Activated T-cell treated with anti-CD3 and anti-CD28 coated beads for 24 hours (primary cell): ENCODE data around the gene FAM24A.
A peak's percentile ranks its signal among the peaks of the same experiment; 100 is the strongest.

Experiments
- DNase-seq: peaks from one replicate; pipeline ENCODE4 v3.0.0-alpha.2; 2020; ENCODE audit warnings: low read depth

Gene FAM24A

DNA sequence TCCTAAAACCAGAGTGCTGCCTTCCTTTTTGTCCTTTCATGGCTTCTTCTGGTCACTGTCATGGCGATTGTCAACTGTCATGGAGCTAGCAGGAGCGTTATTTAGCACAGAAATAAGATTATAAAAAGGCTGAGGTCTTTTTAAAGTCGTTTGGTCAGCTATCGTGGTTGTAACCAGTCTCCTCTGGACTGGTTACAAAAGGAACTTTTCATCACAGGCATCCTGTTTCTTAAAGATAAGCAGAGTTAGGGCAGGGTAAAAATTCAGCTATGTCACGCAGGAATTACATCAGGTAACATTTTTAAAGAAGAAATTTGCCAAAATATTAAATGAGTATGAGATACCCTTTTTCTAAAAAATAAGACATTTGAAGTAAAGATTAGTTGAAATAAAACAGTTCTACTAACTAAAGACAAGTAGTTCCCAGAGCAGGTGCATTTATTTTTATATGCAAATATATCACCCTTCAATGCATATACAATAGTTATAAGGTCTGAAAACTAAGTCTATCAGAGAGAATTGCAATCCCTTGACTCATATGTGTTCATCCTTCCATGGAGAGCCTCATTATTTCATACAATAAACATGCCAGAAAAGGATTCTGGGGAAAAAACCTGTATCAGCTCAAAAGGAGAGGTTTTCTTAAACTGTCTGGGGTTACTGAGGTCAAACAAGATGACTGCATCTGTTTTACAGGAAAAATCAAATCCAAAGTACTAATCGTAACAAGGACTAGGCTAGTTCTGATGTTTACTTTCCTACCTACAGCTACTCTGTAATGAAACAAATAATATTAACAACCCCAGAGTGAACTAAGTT, 20.9 kb downstream of the FAM24A start:
- no peak for DNase-seq

DNA sequence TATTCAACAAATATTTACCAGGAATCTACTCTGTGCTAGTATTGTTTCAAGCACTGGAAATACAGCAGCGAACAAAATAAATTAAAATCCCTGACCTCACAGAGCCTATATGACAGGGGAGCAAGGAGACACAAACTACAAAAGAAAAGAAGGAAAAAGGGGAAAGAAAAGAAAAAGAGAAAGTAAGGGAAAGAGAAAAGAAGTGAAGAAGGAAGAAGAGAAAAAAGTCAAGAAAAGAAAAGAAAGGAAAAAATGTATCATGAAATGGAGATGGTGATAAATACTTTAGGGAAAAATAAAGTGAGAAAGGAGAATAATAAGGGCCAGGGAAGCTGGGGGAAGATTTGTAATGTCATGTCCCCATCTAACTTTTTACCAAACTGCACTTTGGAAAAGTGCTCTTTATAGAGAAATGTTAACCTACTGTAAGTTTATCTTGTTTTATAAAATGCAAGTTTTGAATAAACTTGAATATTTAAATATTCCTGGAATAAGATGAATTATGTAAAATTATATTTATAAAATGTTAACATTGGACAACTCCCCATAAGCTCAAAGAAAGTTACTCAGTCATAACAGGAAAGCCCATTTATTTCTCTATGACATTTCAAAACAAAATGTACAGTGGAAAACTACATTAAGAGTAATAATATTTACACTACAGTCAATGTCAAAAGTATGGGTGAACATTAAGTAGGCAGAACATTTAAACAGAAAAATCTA, 28.9 kb downstream of the FAM24A start:
- DNase-seq, result no peak

DNA sequence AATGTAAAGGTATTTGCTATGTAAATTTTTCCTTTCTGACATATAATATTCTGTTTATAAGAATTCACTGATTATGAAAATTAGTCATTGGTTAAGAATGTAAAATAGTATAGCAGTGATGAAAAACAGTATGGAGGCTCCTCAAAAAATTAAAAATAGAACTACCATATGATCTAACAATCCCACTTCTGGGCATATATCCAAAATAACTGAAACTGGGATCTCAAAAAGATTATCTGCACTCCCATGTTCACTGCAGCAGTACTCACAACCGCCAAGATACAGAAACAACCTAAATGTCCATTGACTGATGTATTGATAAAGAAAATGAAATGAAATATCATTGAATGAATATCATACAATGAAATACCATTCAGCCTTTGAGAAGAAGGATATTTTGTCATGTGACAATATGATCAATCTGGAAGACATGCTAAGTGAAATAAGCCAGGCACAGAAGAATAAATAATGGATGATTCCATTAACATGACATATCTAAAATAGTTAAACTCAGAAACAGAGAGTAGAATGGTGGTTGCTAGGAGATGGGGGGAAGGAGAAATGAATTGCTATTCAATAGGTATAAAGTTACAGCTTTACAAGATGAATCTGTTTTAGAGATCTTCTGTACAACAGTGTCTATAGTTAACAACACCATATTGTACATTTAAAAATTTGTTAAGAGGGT, 29.6 kb downstream of the FAM24A start:
- DNase-seq, result no peak

DNA sequence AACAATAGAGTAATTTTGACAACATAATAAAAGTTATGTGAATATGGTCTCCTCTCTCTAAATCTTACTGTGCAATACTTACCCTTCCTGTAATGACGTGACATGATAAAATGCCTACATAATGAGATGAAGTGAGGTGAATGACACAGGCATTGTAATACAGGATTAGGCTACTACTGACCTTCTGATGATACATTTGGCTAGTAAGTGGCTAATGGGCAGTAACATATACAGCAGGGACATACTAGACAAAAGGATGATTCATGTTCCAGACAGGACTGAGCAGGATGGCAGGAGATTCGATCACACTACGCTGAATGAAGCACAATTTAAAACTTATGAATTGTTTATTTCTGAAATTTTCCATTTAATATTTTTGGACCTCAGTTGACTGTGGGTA, 38.9 kb downstream of the FAM24A start:
- no peak for DNase-seq

DNA sequence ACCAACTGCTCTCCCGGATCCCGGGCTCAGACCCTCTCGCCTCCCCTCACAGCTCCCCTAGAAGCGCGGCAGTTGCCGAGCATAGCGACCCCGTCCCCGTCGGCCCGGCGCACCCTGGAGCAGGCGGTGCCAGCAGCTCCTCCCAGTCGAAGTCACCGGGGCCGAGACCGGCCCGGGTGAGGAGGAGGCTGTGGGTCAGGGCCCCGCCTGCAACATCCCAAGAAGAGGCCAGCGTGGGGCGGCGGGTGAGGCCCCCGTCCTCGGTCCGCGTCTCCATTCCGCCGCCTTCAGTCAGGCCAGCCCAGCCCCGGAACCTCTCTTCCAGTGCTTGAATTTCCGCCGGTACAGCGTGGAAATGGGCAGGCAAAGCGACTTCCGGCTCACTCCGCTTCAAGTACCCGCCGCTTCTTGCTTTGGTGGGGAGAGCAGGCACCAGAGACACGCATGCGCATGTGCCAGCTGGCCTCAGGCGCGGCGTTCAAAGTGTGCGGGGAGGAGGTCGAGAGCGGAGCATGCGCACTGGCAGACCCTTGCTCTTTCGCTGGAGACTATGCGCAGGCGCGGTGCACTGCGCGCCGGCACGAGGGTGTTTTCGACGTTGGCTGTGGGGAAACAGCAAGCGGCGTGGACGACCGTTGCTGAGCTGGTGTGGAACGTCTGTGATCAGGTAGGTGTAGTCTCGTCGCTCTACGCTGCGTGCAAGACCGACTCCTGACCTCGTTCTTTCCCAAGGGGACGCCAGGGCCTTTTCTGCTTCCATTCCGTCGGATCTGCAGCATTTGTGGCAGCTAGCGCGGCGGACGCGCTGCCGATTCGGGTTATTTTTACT, 43.7 kb downstream of the FAM24A start, which contains the start of gene C10orf88:
Gene C10orf88, minus strand, starts transcription at position 326 of the 829 bp plus-strand sequence. Its CDS starts 49 bp downstream, at position 277.
- peak; percentile 97 for DNase-seq

DNA sequence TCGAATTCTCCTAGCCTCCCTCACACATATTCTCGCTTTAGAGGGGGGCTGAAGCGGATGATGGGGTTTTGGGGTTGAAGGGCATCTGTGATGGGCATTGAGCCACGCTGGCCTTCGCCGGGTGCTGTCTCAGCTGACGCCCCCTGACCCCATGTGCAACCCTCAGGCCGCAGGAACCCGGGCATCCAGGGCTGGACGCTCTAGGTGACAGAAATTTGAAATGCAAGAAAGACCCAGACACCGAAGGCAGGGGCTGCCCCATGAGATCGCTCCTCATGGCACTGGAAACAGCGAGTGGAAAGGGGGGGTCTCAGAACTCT, 44.3 kb downstream of the FAM24A start:
- no peak for DNase-seq

DNA sequence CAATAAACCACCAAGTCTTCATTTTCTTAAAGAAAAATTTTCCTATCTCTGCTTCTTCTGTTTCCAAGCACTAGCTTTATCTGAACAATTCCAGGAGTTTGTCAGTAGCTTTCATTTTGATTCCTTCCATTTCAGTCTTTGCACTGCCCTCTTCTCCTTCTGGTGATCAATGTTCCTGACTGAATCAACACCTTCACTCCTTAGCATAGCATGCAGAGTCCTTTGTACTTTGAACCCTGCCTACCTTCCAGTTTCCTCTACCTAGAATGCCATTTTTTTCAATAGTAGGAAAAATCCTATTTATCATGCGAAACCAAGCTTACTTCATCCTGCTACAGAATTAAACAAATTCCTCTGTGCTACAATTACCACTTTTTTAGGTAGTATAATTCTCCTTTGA, 45.5 kb downstream of the FAM24A start:
- no peak for DNase-seq

DNA sequence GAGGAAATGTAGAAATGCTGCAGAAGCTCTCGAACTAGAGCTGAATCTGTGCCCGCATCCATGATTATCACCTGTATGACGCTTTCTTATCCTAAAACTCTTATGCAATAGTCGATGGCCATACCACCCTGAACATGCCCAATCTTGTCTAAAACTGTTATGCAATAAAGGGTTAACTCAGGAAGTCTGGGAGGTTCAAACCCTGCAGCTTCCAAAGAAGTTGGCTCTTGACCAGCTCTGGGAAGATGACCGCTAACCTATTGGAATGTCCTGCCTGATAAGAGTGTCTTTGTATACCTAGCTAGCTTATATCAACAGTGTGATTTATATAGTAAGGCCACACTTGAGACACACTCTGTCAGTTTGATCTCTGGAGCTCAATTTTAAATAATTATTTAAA, 47.1 kb downstream of the FAM24A start:
- no peak for DNase-seq

DNA sequence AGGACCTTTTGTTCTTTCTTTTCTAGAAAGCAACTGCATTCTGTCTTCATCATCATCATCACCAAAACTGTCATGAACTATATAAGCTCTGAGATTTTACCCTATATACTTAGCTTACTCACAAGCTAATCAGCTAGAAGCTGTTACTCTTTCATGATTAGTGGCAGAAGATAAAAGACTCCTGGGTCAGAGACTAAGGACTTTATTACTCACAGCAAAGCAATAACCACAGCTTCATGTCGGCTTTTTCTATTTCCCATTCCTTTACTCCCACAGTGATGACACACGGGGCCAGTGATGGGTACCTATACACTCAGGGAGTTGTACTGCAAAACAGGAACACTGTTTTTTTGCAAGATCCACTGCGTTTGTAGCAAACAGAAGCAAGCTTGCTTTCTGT, 52.0 kb downstream of the FAM24A start:
- no peak for DNase-seq
